Keratinocyte (primary cell): ENCODE results near the gene LCORL.

ENCODE experiments used
- CTCF ChIP-seq, 3 experiments: IDR thresholded peaks in 1 of 3; conservative IDR thresholded peaks in 1 of 3; optimal IDR thresholded peaks in 1 of 3; 2 replicates in 2 of 3; 3 replicates in 1 of 3; pipeline versions ENCODE3 to v1.5.1; 2011; ENCODE audit warnings: low read length in 3 of 3, mild to moderate bottlenecking in 3 of 3, moderate library complexity in 2 of 3, control low read depth in 1 of 3, inconsistent platforms in 1 of 3; ENCODE audit not compliant: insufficient read depth in 2 of 3; ENCODE audit errors: extremely low read depth in 1 of 3
- EZH2 ChIP-seq: IDR thresholded peaks from one replicate; pipeline ENCODE4 v1.6.1; 2012; ENCODE audit warnings: inconsistent platforms, mild to moderate bottlenecking, low read length, moderate library complexity

- TF ChIP-seq CTCF (optimal IDR thresholded peaks at IDR 0.05 in 1 of 3, IDR thresholded peaks at IDR 0.05 in 1 of 3, conservative IDR thresholded peaks at IDR 0.05 in 1 of 3; ENCODE audit: extremely low read depth in 1 of 3, insufficient read depth in 2 of 3, low read length in 3 of 3): no peak
- no peak for TF ChIP-seq EZH2
Measured at GRCh38 chr4:18057821-18058533, 36.4 kb upstream of the LCORL start.
